OCI-LY3 (cell line): ENCODE results near the gene PIK3CD.
A peak's percentile ranks its signal among the peaks of the same experiment; 100 is the strongest.

Experiments used
- H2AFZ ChIP-seq: fragments of 200-600, 300-600 bp; shearing (Covaris generic); 2 replicates; pipeline ENCODE4 v1.6.0; 2014; ENCODE audit warnings: antibody characterized with exemption, low read depth, low read length
- H3K27ac ChIP-seq: fragments of 200-600, 300-600 bp; sonication (generic); 2 replicates; pipeline ENCODE4 v1.5.1; 2014; ENCODE audit warnings: mild to moderate bottlenecking, low read length, moderate library complexity, mixed read lengths
- H3K27me3 ChIP-seq: fragments of 200-600, 300-600 bp; sonication (generic); 2 replicates; pipeline ENCODE4 v1.6.1; 2014; ENCODE audit warnings: low read depth, low read length, mixed read lengths
- H3K36me3 ChIP-seq: fragments of 200-600, 300-600 bp; sonication (generic); replicated peaks from 2 replicates; pipeline ENCODE3; 2014; ENCODE audit warnings: low read depth, low read length, mixed read lengths
- H3K4me1 ChIP-seq: fragments of 300-600, 200-600 bp; sonication (generic); 2 replicates; pipeline ENCODE4 v1.6.1; 2014; ENCODE audit warnings: low read length, mixed read lengths
- H3K4me2 ChIP-seq: fragments of 200-600, 300-600 bp; sonication (generic); 2 replicates; pipeline ENCODE4 v1.6.1; 2014; ENCODE audit warnings: low read length, mixed read lengths
- H3K4me3 ChIP-seq: fragments of 300-600, 200-600 bp; sonication (generic); 2 replicates; pipeline ENCODE4 v1.5.1; 2014; ENCODE audit warnings: antibody characterized with exemption, mild to moderate bottlenecking, low read length, moderate library complexity
- H3K79me2 ChIP-seq: fragments of 300-600, 200-600 bp; shearing (Covaris generic); 2 replicates; pipeline ENCODE4 v1.6.1; 2014; ENCODE audit warnings: mild to moderate bottlenecking, low read length, mixed read lengths
- H3K9ac ChIP-seq: fragments of 300-600, 200-600 bp; shearing (Covaris generic); 2 replicates; pipeline ENCODE4 v1.6.0; 2014; ENCODE audit warnings: mild to moderate bottlenecking, low read length, moderate library complexity
- H3K9me3 ChIP-seq: fragments of 200-600, 300-600 bp; shearing (Covaris generic); 2 replicates; pipeline ENCODE4 v1.6.1; 2014; ENCODE audit warnings: low read length, mixed read lengths; ENCODE audit not compliant: insufficient read depth
- H4K20me1 ChIP-seq: fragments of 200-600, 300-600 bp; sonication (generic); 2 replicates; pipeline ENCODE4 v1.6.1; 2016; ENCODE audit warnings: low read length, mixed read lengths; ENCODE audit not compliant: insufficient read depth
- EZH2phosphoT487 ChIP-seq: fragments of 200-600 bp; shearing (Covaris generic); IDR thresholded peaks from 2 replicates; pipeline ENCODE4 v1.6.1; 2018; ENCODE audit warnings: antibody characterized with exemption, mixed run types, low read depth
- TF ChIP-seq, protein P1 (sequence below): fragments of 200-600, 300-600 bp; sonication (generic); IDR thresholded peaks from 2 replicates; pipeline ENCODE4 v1.5.1; 2014; ENCODE audit warnings: antibody characterized with exemption, low read length, low read depth

The PIK3CD gene

DNA sequence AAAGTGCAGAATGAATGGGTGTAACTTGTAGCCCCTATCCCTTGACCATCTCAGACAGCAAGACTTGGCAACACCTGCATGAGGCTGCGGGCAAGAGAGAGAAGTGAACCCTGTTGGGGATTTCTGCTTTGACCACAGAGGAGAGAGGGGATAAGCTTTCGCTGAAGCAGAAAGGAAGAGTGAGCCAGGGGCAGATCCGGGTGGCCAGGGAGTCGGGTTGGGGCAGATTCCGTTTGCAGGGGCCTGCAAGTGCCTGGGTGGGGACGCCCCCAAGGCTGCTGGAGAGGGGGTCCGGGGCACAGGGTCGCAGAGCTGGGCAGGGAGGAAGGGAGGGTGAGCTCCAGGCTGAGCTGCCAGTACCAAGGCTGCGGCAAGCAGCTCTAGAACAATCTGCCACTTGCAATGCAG lies 25.3 kb upstream of the PIK3CD start:
- H3K4me1 ChIP-seq, result peaks cover 52% of the 10 kb centered on the region
- peak overlapping the region; percentile 71 for H3K4me3 ChIP-seq
- peaks cover 12% of the 10 kb centered on the region for H3K36me3 ChIP-seq
- TF ChIP-seq EZH2phosphoT487, result no peak
- TF ChIP-seq, protein P1, sequence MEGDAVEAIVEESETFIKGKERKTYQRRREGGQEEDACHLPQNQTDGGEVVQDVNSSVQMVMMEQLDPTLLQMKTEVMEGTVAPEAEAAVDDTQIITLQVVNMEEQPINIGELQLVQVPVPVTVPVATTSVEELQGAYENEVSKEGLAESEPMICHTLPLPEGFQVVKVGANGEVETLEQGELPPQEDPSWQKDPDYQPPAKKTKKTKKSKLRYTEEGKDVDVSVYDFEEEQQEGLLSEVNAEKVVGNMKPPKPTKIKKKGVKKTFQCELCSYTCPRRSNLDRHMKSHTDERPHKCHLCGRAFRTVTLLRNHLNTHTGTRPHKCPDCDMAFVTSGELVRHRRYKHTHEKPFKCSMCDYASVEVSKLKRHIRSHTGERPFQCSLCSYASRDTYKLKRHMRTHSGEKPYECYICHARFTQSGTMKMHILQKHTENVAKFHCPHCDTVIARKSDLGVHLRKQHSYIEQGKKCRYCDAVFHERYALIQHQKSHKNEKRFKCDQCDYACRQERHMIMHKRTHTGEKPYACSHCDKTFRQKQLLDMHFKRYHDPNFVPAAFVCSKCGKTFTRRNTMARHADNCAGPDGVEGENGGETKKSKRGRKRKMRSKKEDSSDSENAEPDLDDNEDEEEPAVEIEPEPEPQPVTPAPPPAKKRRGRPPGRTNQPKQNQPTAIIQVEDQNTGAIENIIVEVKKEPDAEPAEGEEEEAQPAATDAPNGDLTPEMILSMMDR, result no peak
- H3K27me3 ChIP-seq, result no peaks in the 10 kb centered on the region
- H2AFZ ChIP-seq, result no peak overlapping the region
- peak overlapping the region; percentile 95 for H3K27ac ChIP-seq
- peak overlapping the region; percentile 100 for H3K4me2 ChIP-seq
- no peaks in the 10 kb centered on the region for H3K9me3 ChIP-seq
- peak overlapping the region; percentile 82 for H3K9ac ChIP-seq
- no peaks in the 10 kb centered on the region for H4K20me1 ChIP-seq
- peaks cover 23% of the 10 kb centered on the region for H3K79me2 ChIP-seq

DNA sequence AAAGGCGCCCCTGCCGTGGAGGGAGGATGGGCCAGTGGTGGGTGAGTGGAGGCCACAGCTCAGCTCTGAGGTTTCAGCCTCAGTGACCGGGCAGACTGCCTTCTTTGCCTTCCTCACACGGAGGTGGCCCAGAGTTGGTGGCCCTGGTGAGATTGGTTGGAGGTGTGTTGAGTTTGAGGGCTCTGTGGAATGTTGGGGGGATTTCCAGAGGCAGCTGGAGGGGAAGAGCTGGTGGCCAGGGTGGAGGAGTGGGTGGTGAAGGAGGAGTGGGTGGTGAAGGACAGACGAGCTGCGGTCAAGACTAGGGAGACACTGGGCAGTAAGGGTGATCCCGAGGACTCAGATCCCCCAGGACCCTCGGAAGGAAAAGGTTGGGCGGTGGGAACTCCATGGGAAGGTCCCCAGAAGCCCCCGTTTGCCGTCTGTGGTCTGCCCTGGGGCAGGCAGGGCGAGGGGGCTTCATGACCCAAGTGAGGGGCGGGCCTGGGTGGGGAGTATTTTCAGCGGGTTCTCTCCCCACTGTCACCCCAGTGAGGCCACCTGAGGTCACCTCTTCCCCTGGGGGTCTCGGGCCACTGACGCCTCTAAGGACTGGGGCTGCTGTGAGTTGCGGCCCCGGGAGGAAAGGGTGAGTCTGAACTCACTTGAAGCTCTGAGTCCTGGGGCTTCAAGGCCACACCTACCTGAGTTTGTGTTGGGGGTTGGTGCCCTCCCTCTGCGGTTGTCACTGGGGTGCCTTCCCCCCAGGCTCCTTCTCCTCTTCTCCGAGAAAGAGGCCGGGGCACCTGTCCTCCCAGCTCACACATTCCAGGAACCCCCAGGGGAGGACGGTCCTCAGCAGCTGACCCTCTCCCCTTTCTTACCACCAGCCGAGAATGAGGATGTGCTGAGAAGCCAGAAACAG lies 22.7 kb upstream of the PIK3CD start:
- TF ChIP-seq EZH2phosphoT487, result no peak
- TF ChIP-seq, protein P1, result no peak

DNA sequence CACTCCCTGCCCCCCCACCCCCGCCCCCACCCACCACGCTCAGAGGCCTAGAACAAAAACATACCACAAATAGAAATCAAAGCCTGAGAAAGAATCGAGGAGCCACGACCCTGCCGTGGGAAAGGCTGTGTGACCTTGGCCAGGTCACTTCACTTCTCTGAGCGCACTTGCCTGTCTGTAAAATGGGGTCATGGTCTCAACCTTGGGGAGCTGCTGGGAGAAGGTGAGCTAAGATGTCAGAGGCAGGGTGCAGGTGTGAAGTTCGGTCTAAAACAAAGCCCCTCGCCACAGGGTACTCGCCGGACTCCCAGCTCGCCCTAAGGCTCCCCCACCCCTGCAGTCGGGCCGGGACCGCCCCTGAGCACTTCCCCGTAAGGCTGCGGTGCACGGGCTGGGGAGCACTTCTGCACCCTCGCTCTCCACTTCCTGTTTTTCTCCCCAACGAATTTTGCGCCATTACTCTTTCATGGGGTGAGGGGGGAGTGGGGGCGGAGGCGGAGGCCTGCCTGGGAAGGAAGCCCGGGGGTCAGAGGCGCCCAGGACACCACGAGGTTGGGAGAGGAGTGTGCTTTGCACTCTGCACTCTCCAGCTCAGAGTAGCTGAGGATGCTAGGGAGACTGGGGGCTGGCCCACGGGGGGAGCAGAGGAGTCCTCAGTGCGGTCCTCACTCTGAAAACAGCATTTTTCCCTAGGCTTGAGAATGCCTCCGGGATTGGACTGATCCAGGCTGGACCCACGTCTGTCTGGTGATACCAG lies 21.9 kb upstream of the PIK3CD start:
- H3K9ac ChIP-seq, result peak overlapping the region; percentile 99
- no peak overlapping the region for H2AFZ ChIP-seq

More for the DNA sequence above, 22.7 kb upstream of the PIK3CD start:
- H3K79me2 ChIP-seq, result peaks cover 27% of the 10 kb centered on the region
- peak overlapping the region; percentile 100 for H3K4me2 ChIP-seq
- H4K20me1 ChIP-seq, result no peaks in the 10 kb centered on the region
- peak overlapping the region; percentile 95 for H3K27ac ChIP-seq
- H2AFZ ChIP-seq, result no peak overlapping the region
- H3K4me1 ChIP-seq, result peaks cover 53% of the 10 kb centered on the region
- peak overlapping the region; percentile 99 for H3K9ac ChIP-seq
- no peaks in the 10 kb centered on the region for H3K9me3 ChIP-seq
- peak overlapping the region; percentile 76 for H3K4me3 ChIP-seq
- no peaks in the 10 kb centered on the region for H3K27me3 ChIP-seq
- H3K36me3 ChIP-seq, result peaks cover 24% of the 10 kb centered on the region

More for the DNA sequence above, 21.9 kb upstream of the PIK3CD start:
- no peaks in the 10 kb centered on the region for H3K9me3 ChIP-seq
- peak overlapping the region; percentile 100 for H3K4me2 ChIP-seq
- peaks cover 27% of the 10 kb centered on the region for H3K36me3 ChIP-seq
- H3K27ac ChIP-seq, result peak overlapping the region; percentile 95
- H3K4me3 ChIP-seq, result peak overlapping the region; percentile 93
- H3K4me1 ChIP-seq, result peaks cover 53% of the 10 kb centered on the region
- H3K79me2 ChIP-seq, result peaks cover 27% of the 10 kb centered on the region
- no peak for TF ChIP-seq EZH2phosphoT487
- TF ChIP-seq, protein P1, result no peak
- no peaks in the 10 kb centered on the region for H4K20me1 ChIP-seq
- no peaks in the 10 kb centered on the region for H3K27me3 ChIP-seq
